Peyer's patch (tissue), 4 donors: Measurements from ENCODE around the gene CDC14A.

Experiments
- POLR2A ChIP-seq, 2 donors: fragments of 450-650 bp; IDR thresholded peaks; one replicate each; pipeline ENCODE4 v1.5.1; 2017; ENCODE audit warnings: antibody characterized with exemption in 2 of 2, mild to moderate bottlenecking in 2 of 2, moderate library complexity in 2 of 2
- TF ChIP-seq, protein P1 (sequence below), 6 experiments: fragments of 450-650 bp in 4 of 6; fragments of 200-600 bp in 2 of 6; sonication (generic) in 1 of 6; IDR thresholded peaks; one replicate each; pipeline ENCODE4 v1.5.1; 2017 to 2019; ENCODE audit warnings: antibody characterized with exemption in 6 of 6, mild to moderate bottlenecking in 3 of 6, moderate library complexity in 1 of 6

DNA sequence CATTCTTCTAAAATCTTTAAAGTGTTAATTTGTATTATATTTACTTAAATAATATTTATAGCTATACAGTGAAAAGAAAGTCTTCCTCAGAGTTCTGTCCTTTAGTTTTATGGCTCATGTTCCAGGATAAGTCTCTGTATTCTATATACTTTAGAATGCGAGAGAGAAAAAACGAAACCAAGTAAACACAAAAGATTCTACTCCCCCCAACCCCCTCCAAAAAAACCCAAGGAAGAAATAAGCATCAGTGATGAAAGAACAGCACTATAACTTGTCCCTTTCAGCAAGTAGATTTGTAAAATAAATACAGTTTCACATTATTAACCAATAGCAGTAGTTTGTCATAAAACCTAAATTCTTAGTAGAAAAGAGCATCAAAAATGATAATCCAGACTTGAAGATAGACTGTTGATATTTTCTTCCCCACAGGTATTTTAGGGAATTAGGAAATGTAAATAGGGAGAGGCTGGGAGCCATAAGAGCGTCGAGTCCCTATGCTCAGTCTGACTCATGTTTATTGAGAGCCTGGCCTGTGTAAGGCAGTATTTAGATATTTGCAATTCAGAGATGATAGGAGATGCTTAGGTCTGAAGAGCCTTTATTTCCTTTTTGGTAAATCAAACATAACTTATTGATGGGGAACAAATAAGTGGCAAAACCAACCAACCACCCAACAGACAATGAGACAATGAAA, 35.5 kb downstream of the CDC14A start:
- TF ChIP-seq, protein P1, sequence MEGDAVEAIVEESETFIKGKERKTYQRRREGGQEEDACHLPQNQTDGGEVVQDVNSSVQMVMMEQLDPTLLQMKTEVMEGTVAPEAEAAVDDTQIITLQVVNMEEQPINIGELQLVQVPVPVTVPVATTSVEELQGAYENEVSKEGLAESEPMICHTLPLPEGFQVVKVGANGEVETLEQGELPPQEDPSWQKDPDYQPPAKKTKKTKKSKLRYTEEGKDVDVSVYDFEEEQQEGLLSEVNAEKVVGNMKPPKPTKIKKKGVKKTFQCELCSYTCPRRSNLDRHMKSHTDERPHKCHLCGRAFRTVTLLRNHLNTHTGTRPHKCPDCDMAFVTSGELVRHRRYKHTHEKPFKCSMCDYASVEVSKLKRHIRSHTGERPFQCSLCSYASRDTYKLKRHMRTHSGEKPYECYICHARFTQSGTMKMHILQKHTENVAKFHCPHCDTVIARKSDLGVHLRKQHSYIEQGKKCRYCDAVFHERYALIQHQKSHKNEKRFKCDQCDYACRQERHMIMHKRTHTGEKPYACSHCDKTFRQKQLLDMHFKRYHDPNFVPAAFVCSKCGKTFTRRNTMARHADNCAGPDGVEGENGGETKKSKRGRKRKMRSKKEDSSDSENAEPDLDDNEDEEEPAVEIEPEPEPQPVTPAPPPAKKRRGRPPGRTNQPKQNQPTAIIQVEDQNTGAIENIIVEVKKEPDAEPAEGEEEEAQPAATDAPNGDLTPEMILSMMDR (IDR thresholded peaks at IDR 0.05) = no peak
- TF ChIP-seq POLR2A (IDR thresholded peaks at IDR 0.05) = no peak
